GM19438 (cell line): ENCODE results near the gene SPTLC2.
A peak's percentile ranks its signal among the peaks of the same experiment; 100 is the strongest.

Experiments used
- ATAC-seq: cut with Tn5 transposase; IDR thresholded peaks from one replicate; pipeline ENCODE4 v1.9.1; 2021; ENCODE audit warnings: low read depth; ENCODE audit not compliant: unreplicated experiment

Gene SPTLC2

GRCh38 chr14:77475432-77476115 is 140.9 kb downstream of the SPTLC2 start:
- ATAC-seq = no peak

DNA sequence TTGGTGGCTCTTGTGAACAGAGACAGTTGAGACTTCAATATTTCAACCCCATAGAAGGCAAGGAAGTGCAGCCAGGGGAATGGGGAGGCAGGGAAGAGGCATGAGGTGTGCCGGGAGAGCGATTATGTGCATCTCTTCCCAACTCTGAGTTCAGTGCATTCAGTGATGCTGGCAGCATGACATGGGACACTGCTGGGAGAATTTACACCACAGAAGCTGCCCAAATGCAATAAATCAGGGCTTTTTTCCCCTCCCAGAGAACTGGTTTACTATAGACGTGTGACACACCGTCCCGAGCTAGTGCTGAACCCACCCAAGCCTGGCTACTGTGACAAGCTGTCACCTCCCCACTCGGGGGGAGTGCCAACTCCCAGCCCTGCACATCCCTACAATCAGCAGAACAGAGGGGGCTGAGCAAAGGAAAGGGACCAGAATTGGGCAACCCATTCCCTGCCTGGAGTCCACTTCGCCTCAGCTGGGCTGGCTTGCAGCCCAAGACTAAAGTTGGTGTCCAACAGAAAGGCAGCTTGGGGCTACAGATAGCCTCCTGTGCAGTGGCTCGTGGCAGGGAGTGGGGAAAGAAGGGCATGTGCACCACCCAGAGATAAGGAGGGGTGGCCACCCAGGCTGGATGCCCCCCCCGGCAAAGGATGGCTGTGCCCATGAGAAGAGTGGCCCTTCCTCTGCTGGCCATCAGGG is 141.8 kb downstream of the SPTLC2 start:
- no peak for ATAC-seq

- ATAC-seq = no peak
Measured at GRCh38 chr14:77473921-77474320, 142.5 kb downstream of the SPTLC2 start.

DNA sequence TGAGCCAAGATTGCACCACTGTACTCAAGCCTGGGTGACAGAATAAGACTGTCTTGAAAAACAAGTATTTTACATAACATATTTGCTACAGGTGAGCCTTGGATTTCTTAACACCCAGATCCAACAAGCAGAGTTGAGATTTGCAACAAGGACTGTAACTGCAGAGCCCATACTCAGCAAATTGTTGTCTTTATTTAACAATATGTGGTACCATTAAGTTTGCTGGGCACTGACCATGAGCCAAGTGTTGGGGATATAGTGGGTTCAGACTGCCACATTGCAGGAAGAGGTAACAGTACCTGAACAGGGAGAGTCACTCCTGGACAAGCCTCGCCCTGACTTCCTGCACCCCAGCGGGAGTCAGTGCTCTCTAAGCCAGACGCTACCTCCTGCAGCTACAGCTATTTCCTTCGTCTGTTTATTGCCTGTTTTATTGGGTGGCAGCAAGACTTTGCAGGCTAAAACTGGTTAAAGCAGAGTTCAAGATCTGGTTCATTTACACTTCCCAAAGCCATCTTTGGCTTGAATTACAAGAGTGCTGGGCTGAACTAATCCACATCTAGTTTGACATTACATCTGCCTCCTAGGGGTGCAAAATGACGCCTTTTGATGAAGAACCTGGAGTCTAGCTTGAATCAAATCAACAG is 146.1 kb downstream of the SPTLC2 start:
- ATAC-seq = no peak

- no peak for ATAC-seq
Measured at GRCh38 chr14:77469539-77469938, 146.9 kb downstream of the SPTLC2 start.

DNA sequence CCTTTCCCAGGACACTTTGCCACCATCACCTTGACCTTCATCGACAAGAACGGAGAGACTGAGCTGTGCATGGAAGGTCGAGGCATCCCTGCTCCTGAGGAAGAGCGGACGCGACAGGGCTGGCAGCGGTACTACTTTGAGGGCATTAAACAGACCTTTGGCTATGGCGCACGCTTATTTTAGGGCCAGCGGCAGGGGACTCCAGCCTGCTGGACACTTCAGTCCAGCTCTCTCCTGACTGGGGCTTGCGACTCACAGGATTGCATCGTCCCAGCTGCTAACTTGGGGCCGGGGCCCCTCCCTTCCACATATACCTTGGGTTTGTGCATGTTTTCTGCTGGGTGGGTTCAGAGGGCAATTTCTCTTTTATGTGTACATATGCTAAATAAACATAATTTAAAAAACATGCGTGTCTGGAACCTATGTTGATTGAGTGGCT is 147.4 kb downstream of the SPTLC2 start:
- no peak for ATAC-seq

DNA sequence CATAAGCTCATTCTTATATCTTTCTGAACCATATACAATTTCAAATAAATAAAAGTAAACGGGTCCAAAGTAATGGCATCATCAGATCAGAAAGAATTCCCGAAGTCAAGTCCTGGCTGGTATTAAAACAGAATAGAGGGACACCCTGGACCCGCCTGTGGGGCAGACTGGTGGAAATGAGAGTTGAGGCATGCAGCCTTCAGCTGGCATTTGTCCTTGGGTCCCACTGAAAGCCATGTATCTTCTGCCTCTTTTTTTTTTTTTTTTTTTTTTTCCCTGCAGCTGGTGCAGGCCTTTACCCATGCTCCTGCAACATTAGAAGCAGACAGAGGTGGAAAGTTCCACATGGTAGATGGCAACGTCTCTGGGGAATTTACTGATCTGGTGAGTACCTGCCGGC is 148.6 kb downstream of the SPTLC2 start:
- no peak for ATAC-seq

GRCh38 chr14:77459072-77459723 is 157.2 kb downstream of the SPTLC2 start:
- ATAC-seq = no peak

- peak; percentile 11 for ATAC-seq
Measured at GRCh38 chr14:77458249-77458950, 158.0 kb downstream of the SPTLC2 start.

DNA sequence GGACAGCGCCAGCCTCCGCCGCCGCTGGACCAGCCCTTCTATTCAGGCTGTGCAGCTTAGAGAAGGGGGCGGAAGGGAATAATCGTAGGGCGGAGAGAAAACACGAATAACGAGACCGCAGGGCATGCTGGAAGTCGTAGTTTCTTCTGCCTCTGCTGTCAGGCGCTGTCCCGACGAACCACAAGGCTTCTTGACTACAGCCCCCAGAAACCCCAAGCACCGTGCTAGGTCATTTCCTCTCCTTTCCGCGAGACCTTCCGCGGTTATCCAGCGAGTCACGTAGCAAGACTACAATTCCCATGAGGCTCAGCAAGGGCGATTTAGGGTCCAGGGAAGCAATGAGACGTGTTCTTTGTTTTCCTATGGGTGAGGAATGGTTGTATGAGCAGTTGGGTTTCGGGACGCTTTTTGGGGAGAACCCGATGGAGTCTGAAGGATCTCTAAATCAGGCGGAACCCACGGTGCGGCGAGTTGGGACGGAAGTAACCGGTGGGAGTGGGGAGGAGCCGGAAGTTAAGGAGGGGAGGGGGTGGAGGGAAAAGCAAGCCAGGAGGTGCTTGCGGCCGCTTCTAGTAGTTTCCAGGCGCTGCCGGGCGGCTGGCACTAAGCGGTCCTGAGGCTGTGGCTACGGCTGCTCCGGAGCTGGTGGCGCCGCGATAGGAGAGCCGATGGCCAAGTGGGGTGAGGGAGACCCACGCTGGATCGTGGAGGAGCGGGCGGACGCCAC is 158.8 kb downstream of the SPTLC2 start, which contains the start of the genes AHSA1 and VIPAS39:
Gene AHSA1 (plus strand): TSS at position 572 of the 727 bp plus-strand sequence. CDS start 97 bp downstream, at position 669.
Gene VIPAS39 (minus strand): TSS at position 80 of the 727 bp plus-strand sequence. CDS start 3,499 bp downstream, outside the sequence.
- ATAC-seq = peak; percentile 87

GRCh38 chr14:77457115-77457521 is 159.3 kb downstream of the SPTLC2 start:
- ATAC-seq = peak; percentile 10
